Right lobe of liver (tissue), 6 donors: ENCODE measurements around the gene PRDM1. TPM values are rescaled to one million over a fixed set of nuclear protein-coding genes. Genes with fewer than 3 reads are reported as not detected.

Experiments used
- ATAC-seq, 4 donors: fragments of 200-7000 bp; cut with Tn5 transposase; one replicate each; pipeline ENCODE4 v1.9.1; 2020; ENCODE audit warnings: mild to moderate bottlenecking in 4 of 4, moderate library complexity in 4 of 4
- DNase-seq, 3 donors: peaks; one replicate each; pipeline ENCODE4 v3.0.0-alpha.2; 2020
- H3K27ac ChIP-seq, 3 donors: fragments of 200-600 bp; one replicate each; pipeline ENCODE4 v1.8.0; 2022
- H3K27me3 ChIP-seq, 2 donors: fragments of 200-600 bp; one replicate each; pipeline ENCODE4 v1.8.0; 2022
- H3K36me3 ChIP-seq, 4 donors: fragments of 200-600 bp; sonication (generic) in 1 of 4; one replicate each; pipeline versions ENCODE4 v1.5.1 to v1.8.0; 2017 to 2022; ENCODE audit warnings: control low read depth in 1 of 4
- H3K4me1 ChIP-seq, 4 donors: fragments of 200-600 bp; sonication (generic) in 1 of 4; one replicate each; pipeline versions ENCODE4 v1.5.1 to v1.8.0; 2017 to 2022; ENCODE audit warnings: control low read depth in 1 of 4
- H3K4me3 ChIP-seq, 3 donors: fragments of 200-600 bp; one replicate each; pipeline ENCODE4 v1.8.0; 2022
- H3K9me3 ChIP-seq, 4 donors: fragments of 200-600 bp; sonication (generic) in 1 of 4; one replicate each; pipeline versions ENCODE4 v1.5.1 to v1.8.0; 2017 to 2022; ENCODE audit warnings: control low read depth in 1 of 4
- CTCF ChIP-seq, 4 donors: fragments of 200-600 bp in 3 of 4; fragments of 450-650 bp in 1 of 4; IDR thresholded peaks; one replicate each; pipeline versions ENCODE4 v1.5.1 to v1.8.0; 2016 to 2022; ENCODE audit warnings: antibody characterized with exemption in 4 of 4, mild to moderate bottlenecking in 2 of 4
- POLR2A ChIP-seq: fragments of 450-650 bp; IDR thresholded peaks from one replicate; pipeline ENCODE4 v1.6.1; 2017; ENCODE audit warnings: antibody characterized with exemption, mild to moderate bottlenecking
- WGBS: methylation state at CpG from one replicate; pipeline ENCODE4 v1.1.6; 2018; ENCODE audit warnings: low coverage, low lambda C conversion rate; ENCODE audit not compliant: insufficient coverage; ENCODE audit errors: missing lambda C conversion rate; 5-methylcytosine and 5-hydroxymethylcytosine counted together
- intact Hi-C, 2 donors: fragments of 100-400 bp; cut with DNase I; formaldehyde crosslinking; loops; one replicate each; pipeline versions ENCODE4 v1.11.2 to v1.14.1; 2022
- total RNA-seq, 6 experiments: library from RNA; depleted of rRNA in 2 of 6; stranded (reverse); fragments of >200 nt in 2 of 6; fragmentation: NEBNext Ultra II Directional in 3 of 6; extraction: Animal tissue kit (Norgen Biotek cat#: 25700) in 3 of 6; gene quantifications; one replicate each; pipeline versions ENCODE4 v1.1.0 to v1.2.4, GENCODE V29; 2016 to 2023
- donor health status: DM: no; HTN: yes; CAD: no.
- donor health status: DM: no; HTN: no; CAD: no.
- donor health status: DM: no; HTN: no; CAD: no.
- donor health status: DM: no; HTN: yes; CAD: no.
- donor health status: DM: no; HTN: yes; CAD: no.

PRDM1 gene
- total RNA-seq, 6 experiments from 2014 or later = 0.86 to 2.8 (median 1.3) TPM

- H3K27ac ChIP-seq = peak overlapping the region in 2 of 3 donors; percentile 7 to 70
- intact Hi-C loops = no loop called here
- H3K27me3 ChIP-seq = peaks cover 0 to 8% of the 10 kb centered on the region in 2 donors
- peak in 1 of 3 donors; percentile 35 for DNase-seq
- H3K4me1 ChIP-seq = peaks cover 0 to 11% (median 0%) of the 10 kb centered on the region in 4 donors
- peak overlapping the region in 2 of 3 donors; percentile 4 to 42 for H3K4me3 ChIP-seq
- H3K36me3 ChIP-seq = no peaks in the 10 kb centered on the region
- peak; percentile 30 to 63 (median 43) for ATAC-seq
- 10% methylated on average over 12 of the region's 13 CpGs for WGBS
- H3K9me3 ChIP-seq = no peaks in the 10 kb centered on the region
- no peak for TF ChIP-seq CTCF (IDR thresholded peaks at IDR 0.05)
- TF ChIP-seq POLR2A = no peak
Measured at GRCh38 chr6:106087548-106088325, 1.6 kb downstream of the PRDM1 start.

GRCh38 chr6:106090001-106090400 lies 3.9 kb downstream of the PRDM1 start:
- no peaks in the 10 kb centered on the region for H3K36me3 ChIP-seq
- no peak for DNase-seq
- peaks cover 0 to 8% of the 10 kb centered on the region in 2 donors for H3K27me3 ChIP-seq
- no peaks in the 10 kb centered on the region for H3K9me3 ChIP-seq
- intact Hi-C loops = no loop called here
- peaks cover 0 to 11% (median 0%) of the 10 kb centered on the region in 4 donors for H3K4me1 ChIP-seq
- 33% methylated on average over 4 of the region's 4 CpGs for WGBS
- no peak overlapping the region for H3K4me3 ChIP-seq
- H3K27ac ChIP-seq = no peak overlapping the region
- TF ChIP-seq CTCF (IDR thresholded peaks at IDR 0.05) (no peak), POLR2A (no peak)
- peak in 1 of 4 donors; percentile 8 for ATAC-seq

GRCh38 chr6:106092279-106092678 lies 6.1 kb downstream of the PRDM1 start:
- DNase-seq = no peak
- TF ChIP-seq POLR2A (no peak), CTCF (IDR thresholded peaks at IDR 0.05) (no peak)

GRCh38 chr6:106094261-106094963 lies 8.3 kb downstream of the PRDM1 start:
- ATAC-seq (no peak), DNase-seq (no peak)
- 54% methylated on average over 5 of the region's 7 CpGs for WGBS
- H3K4me1 ChIP-seq = peaks cover 0 to 4% (median 0%) of the 10 kb centered on the region in 4 donors
- H3K36me3 ChIP-seq = no peaks in the 10 kb centered on the region
- TF ChIP-seq CTCF (IDR thresholded peaks at IDR 0.05) = no peak
- no peak for TF ChIP-seq POLR2A
- no peak overlapping the region for H3K27ac ChIP-seq
- H3K4me3 ChIP-seq = no peak overlapping the region
- intact Hi-C loops = no loop called here
- no peaks in the 10 kb centered on the region for H3K9me3 ChIP-seq
- peaks cover 0 to 6% of the 10 kb centered on the region in 2 donors for H3K27me3 ChIP-seq

More at GRCh38 chr6:106092279-106092678, 6.1 kb downstream of the PRDM1 start:
- Histone ChIP-seq H3K9me3 (no peaks in the 10 kb centered on the region), H3K27ac (no peak overlapping the region), H3K36me3 (no peaks in the 10 kb centered on the region), H3K4me3 (no peak overlapping the region), H3K4me1 (peaks cover 0 to 4% (median 0%) of the 10 kb centered on the region in 4 donors), H3K27me3 (peaks cover 0 to 5% of the 10 kb centered on the region in 2 donors)
- ATAC-seq = no peak
- WGBS = 64% methylated on average over 5 of the region's 5 CpGs
- intact Hi-C loops = no loop called here
